Mesothelial cell of epicardium (in vitro differentiated cells): ENCODE results near the gene SBK1. TPM values are rescaled to one million over a fixed set of nuclear protein-coding genes. Genes with fewer than 3 reads are reported as not detected.

ENCODE experiments used
- DNase-seq, 2 experiments: peaks; one replicate each; pipeline ENCODE4 v3.0.0; 2021; ENCODE audit warnings: low spot score in 2 of 2; ENCODE audit not compliant: unreplicated experiment in 2 of 2
- H3K27ac Mint-ChIP-seq: 2 replicates; pipeline ENCODE4 v1.8.0; 2021; ENCODE audit warnings: mixed read lengths
- H3K27me3 Mint-ChIP-seq: 2 replicates; pipeline ENCODE4 v1.8.0; 2021; ENCODE audit warnings: low read depth, mixed read lengths
- H3K36me3 Mint-ChIP-seq: 2 replicates; pipeline ENCODE4 v1.8.0; 2021; ENCODE audit warnings: mixed read lengths
- H3K4me1 Mint-ChIP-seq: 2 replicates; pipeline ENCODE4 v1.8.0; 2021; ENCODE audit warnings: mixed read lengths
- H3K4me3 Mint-ChIP-seq: 2 replicates; pipeline ENCODE4 v1.8.0; 2021; ENCODE audit warnings: mild to moderate bottlenecking, moderate library complexity, mixed read lengths
- H3K9me3 Mint-ChIP-seq: 2 replicates; pipeline ENCODE4 v1.8.0; 2021; ENCODE audit warnings: mixed read lengths
- CTCF ChIP-seq: fragments of 200-600 bp; sonication (generic); IDR thresholded peaks from one replicate; pipeline ENCODE4 v1.5.0; 2021; ENCODE audit warnings: antibody characterized with exemption; ENCODE audit not compliant: unreplicated experiment
- total RNA-seq: library from RNA; stranded (reverse); gene quantifications from 3 replicates; pipeline ENCODE4 v1.2.1, GENCODE V29; 2021

SBK1 gene
- total RNA-seq, 1 donor from 2014 or later = 51.4 TPM

- no peak for DNase-seq
- no peaks in the 10 kb centered on the region for H3K27me3 Mint-ChIP-seq
- no peak for TF ChIP-seq CTCF
- no peaks in the 10 kb centered on the region for H3K4me1 Mint-ChIP-seq
- H3K4me3 Mint-ChIP-seq = no peak overlapping the region
- H3K36me3 Mint-ChIP-seq = peaks cover 25% of the 10 kb centered on the region
- no peak overlapping the region for H3K27ac Mint-ChIP-seq
- H3K9me3 Mint-ChIP-seq = no peaks in the 10 kb centered on the region
Observed at GRCh38 chr16:28312327-28312726, 20.0 kb downstream of the SBK1 start.

DNA sequence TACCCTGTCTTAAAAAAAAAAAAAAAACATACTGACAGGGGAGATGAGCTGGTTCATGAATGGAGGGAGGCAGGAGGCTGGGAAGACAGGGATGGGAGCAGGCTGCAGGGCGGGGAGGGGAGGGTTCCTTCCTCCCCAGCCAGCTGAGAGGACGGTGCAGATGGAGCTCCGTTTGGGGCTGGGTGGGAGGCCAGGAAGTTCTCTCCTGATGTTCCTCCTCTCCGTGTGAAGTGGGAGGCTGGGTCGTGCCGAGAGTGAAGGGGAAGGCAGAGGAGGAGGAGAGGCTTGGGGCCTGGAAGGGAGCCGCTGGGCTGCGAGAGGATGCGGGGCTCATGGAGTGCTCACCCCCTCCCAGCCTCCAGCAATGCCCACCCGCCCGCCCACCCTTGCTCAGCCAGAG is 21.3 kb downstream of the SBK1 start:
- H3K27me3 Mint-ChIP-seq = no peaks in the 10 kb centered on the region
- DNase-seq = no peak

DNA sequence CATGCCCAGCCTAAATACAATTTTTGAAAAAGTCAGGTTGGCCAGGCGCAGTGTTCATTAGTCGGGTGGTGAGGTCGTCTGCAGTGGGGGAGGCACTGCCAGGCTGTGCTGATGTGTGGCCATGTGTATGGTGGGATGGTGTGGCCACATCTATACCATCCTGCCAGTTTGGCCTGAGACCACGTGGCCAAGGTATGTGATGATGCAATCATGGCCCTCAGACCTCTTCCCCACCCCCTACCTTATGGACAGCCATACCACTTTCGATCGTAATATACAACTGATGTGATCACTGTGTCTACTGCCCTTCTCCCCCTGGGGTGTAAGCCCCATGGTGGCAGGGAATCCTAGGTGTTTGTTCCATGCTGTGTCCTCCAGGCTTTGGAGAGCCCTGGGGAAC is 23.7 kb downstream of the SBK1 start:
- no peak for DNase-seq
- no peaks in the 10 kb centered on the region for H3K4me1 Mint-ChIP-seq

More for the DNA sequence above, 21.3 kb downstream of the SBK1 start:
- Mint-ChIP-seq H3K4me3 (no peak overlapping the region), H3K4me1 (no peaks in the 10 kb centered on the region), H3K36me3 (peaks cover 28% of the 10 kb centered on the region), H3K27ac (no peak overlapping the region), H3K9me3 (no peaks in the 10 kb centered on the region)
- TF ChIP-seq CTCF = no peak

GRCh38 chr16:28317040-28317880 is 24.9 kb downstream of the SBK1 start:
- H3K27ac Mint-ChIP-seq = peak overlapping the region; percentile 39
- H3K4me3 Mint-ChIP-seq = no peak overlapping the region
- peak in 1 of 2 experiments; percentile 73 for DNase-seq
- no peaks in the 10 kb centered on the region for H3K4me1 Mint-ChIP-seq
- H3K36me3 Mint-ChIP-seq = peaks cover 25% of the 10 kb centered on the region
- H3K27me3 Mint-ChIP-seq = no peaks in the 10 kb centered on the region
- TF ChIP-seq CTCF = peak; percentile 88
- no peaks in the 10 kb centered on the region for H3K9me3 Mint-ChIP-seq

More for the DNA sequence above, 23.7 kb downstream of the SBK1 start:
- no peaks in the 10 kb centered on the region for H3K27me3 Mint-ChIP-seq
- peaks cover 27% of the 10 kb centered on the region for H3K36me3 Mint-ChIP-seq
- H3K9me3 Mint-ChIP-seq = no peaks in the 10 kb centered on the region
- no peak overlapping the region for H3K27ac Mint-ChIP-seq
- TF ChIP-seq CTCF = no peak
- no peak overlapping the region for H3K4me3 Mint-ChIP-seq

DNA sequence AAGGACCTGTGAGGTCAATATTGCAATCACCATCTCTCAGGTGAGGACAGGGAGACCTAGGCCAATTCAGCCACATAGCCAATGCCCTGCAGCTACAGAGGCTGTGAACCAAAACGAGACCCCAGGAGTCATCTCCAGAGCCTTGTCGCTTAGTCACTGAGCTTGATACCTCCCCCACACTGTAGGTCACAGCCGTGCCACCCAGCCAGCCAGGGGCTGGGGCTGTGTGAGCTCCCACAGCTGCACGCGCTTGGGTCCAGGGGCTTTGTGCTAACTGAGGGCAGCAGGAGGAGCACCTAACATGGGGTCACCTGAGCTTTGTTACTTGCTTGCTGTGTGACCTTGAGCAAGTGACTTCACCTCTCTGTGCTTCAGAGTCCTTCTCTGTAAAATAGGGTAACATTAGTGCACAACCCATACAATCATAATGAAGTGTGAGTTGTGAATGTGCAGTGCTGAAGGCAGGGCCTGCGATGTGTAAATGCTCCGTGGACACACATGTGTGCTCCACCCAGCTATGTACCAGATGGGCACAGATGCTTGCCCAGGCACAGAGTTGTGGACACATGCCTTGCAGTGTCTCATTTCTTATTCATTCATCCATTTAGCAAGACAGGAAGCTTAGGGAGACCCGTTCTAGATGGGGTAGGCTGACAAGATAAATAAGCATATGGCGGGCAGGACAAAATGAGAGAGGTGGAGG is 25.9 kb downstream of the SBK1 start:
- Mint-ChIP-seq H3K4me3 (no peak overlapping the region), H3K27me3 (no peaks in the 10 kb centered on the region), H3K36me3 (peaks cover 22% of the 10 kb centered on the region), H3K9me3 (no peaks in the 10 kb centered on the region), H3K27ac (no peak overlapping the region), H3K4me1 (no peaks in the 10 kb centered on the region)
- TF ChIP-seq CTCF = no peak
- DNase-seq = no peak
